A673 (cell line): Measurements from ENCODE around the gene RPS6KL1.

Source experiments
- EZH2 ChIP-seq: fragments of 200-600 bp; sonication (generic); IDR thresholded peaks from 2 replicates; pipeline ENCODE4 v1.6.1; 2017; ENCODE audit warnings: borderline replicate concordance, low read depth, mild to moderate bottlenecking, mixed read lengths, antibody characterized with exemption, low read length; ENCODE audit not compliant: poor library complexity, severe bottlenecking
- TF ChIP-seq, protein P1 (sequence below): fragments of 300-800, 200-600 bp; sonication (generic); conservative IDR thresholded peaks from 2 replicates; pipeline ENCODE4 v1.5.1; 2017; ENCODE audit warnings: low read depth, mild to moderate bottlenecking, antibody characterized with exemption, low read length, moderate library complexity, mixed read lengths

DNA sequence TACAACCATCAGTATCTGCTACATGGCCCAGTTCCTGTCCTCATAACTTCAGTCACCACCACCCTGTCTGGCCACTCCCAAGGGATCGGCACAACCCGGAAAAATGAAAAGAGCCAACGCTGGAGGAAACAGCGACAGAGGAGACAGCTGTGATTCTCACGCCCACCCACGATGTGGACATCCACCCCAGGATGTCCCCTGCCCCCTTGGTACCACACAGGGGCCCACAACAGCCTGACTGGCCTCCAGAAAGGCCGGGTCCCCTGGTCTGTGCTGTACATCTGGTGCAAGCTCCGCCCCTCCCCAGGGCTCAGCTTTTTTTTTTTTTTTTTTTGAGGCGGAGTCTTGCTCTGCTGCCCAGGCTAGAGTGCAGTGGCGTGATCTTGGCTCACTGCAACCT lies 12.5 kb downstream of the RPS6KL1 start:
- TF ChIP-seq, protein P1, sequence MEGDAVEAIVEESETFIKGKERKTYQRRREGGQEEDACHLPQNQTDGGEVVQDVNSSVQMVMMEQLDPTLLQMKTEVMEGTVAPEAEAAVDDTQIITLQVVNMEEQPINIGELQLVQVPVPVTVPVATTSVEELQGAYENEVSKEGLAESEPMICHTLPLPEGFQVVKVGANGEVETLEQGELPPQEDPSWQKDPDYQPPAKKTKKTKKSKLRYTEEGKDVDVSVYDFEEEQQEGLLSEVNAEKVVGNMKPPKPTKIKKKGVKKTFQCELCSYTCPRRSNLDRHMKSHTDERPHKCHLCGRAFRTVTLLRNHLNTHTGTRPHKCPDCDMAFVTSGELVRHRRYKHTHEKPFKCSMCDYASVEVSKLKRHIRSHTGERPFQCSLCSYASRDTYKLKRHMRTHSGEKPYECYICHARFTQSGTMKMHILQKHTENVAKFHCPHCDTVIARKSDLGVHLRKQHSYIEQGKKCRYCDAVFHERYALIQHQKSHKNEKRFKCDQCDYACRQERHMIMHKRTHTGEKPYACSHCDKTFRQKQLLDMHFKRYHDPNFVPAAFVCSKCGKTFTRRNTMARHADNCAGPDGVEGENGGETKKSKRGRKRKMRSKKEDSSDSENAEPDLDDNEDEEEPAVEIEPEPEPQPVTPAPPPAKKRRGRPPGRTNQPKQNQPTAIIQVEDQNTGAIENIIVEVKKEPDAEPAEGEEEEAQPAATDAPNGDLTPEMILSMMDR: no peak
- no peak for TF ChIP-seq EZH2
